GM23338 (cell line): ENCODE data around the gene RINT1. TPM values are rescaled to one million over a fixed set of nuclear protein-coding genes. Genes with fewer than 3 reads are reported as not detected.
"Not testable (repeated sequence)": the region's sequence is repeated elsewhere in the genome, so short reads cannot be mapped to it uniquely, and the experiment has no call there.

Experiments used
- ATAC-seq: fragments of 200-7000 bp; cut with Tn5 transposase; 3 replicates; pipeline ENCODE4 v1.9.1; 2020
- DNase-seq: peaks from one replicate; pipeline ENCODE4 v3.0.0-alpha.2; 2015; ENCODE audit warnings: low spot score
- H2AFZ ChIP-seq: fragments of 200-600 bp; sonication (generic); 2 replicates; pipeline ENCODE4 v1.8.0; 2016; ENCODE audit warnings: antibody characterized with exemption, mild to moderate bottlenecking, moderate library complexity
- H3F3A ChIP-seq: fragments of 200-600 bp; sonication (generic); replicated peaks from 2 replicates; pipeline ENCODE4 v1.8.0; 2017; ENCODE audit warnings: antibody characterized with exemption, mixed run types, low read depth
- H3K27ac ChIP-seq: fragments of 200-600 bp; sonication (generic); 2 replicates; pipeline ENCODE4 v1.6.1; 2016; ENCODE audit warnings: low read depth
- H3K27me3 ChIP-seq: fragments of 200-600 bp; sonication (generic); 2 replicates; pipeline ENCODE4 v1.8.0; 2016; ENCODE audit warnings: mild to moderate bottlenecking, mixed run types, moderate library complexity; ENCODE audit not compliant: insufficient read depth
- H3K36me3 ChIP-seq: fragments of 200-600 bp; sonication (generic); 2 replicates; pipeline ENCODE4 v1.8.0; 2016; ENCODE audit warnings: mild to moderate bottlenecking; ENCODE audit not compliant: insufficient read depth
- H3K4me1 ChIP-seq: fragments of 200-600 bp; sonication (generic); 2 replicates; pipeline ENCODE4 v1.8.0; 2016; ENCODE audit warnings: mild to moderate bottlenecking, moderate library complexity; ENCODE audit not compliant: insufficient read depth
- H3K4me2 ChIP-seq: fragments of 200-600 bp; sonication (generic); 2 replicates; pipeline ENCODE4 v1.7.1; 2017; ENCODE audit warnings: mixed run types
- H3K4me3 ChIP-seq: fragments of 200-600 bp; sonication (generic); 2 replicates; pipeline ENCODE4 v1.6.1; 2016; ENCODE audit warnings: mixed run types
- H3K79me2 ChIP-seq: fragments of 200-600 bp; sonication (generic); replicated peaks from 2 replicates; pipeline ENCODE4 v1.8.0; 2017; ENCODE audit warnings: mild to moderate bottlenecking; ENCODE audit not compliant: insufficient read depth
- H3K9me2 ChIP-seq: fragments of 200-600 bp; sonication (generic); 2 replicates; pipeline ENCODE4 v1.8.0; 2017; ENCODE audit not compliant: insufficient read depth
- H4K20me1 ChIP-seq: fragments of 200-600 bp; sonication (generic); replicated peaks from 2 replicates; pipeline ENCODE4 v1.8.0; 2017; ENCODE audit warnings: mild to moderate bottlenecking; ENCODE audit not compliant: insufficient read depth
- H3K27ac Mint-ChIP-seq: 2 replicates; pipeline ENCODE4 v1.8.0; 2020; ENCODE audit warnings: inconsistent platforms, mild to moderate bottlenecking, moderate library complexity, mixed read lengths
- H3K27me3 Mint-ChIP-seq: 3 replicates; pipeline ENCODE4 v1.8.0; 2022; ENCODE audit warnings: low read depth, mild to moderate bottlenecking, moderate library complexity, mixed read lengths, inconsistent platforms; ENCODE audit not compliant: insufficient read depth, poor library complexity
- H3K36me3 Mint-ChIP-seq: 3 replicates; pipeline ENCODE4 v1.8.0; 2021; ENCODE audit warnings: low read depth, mild to moderate bottlenecking, inconsistent platforms, moderate library complexity, mixed read lengths
- H3K4me1 Mint-ChIP-seq: 3 replicates; pipeline ENCODE4 v1.8.0; 2020; ENCODE audit warnings: mild to moderate bottlenecking, inconsistent platforms, mixed read lengths
- H3K4me3 Mint-ChIP-seq: 3 replicates; pipeline ENCODE4 v1.8.0; 2021; ENCODE audit warnings: moderate library complexity, mild to moderate bottlenecking, inconsistent platforms, mixed read lengths
- H3K9me3 Mint-ChIP-seq: 3 replicates; pipeline ENCODE4 v1.8.0; 2020; ENCODE audit warnings: moderate library complexity, mild to moderate bottlenecking, inconsistent platforms, mixed read lengths
- CREB1 ChIP-seq: fragments of 250-450 bp; sonication (Bioruptor Pico); IDR thresholded peaks from 2 replicates; pipeline ENCODE4 v1.5.0; 2020; ENCODE audit warnings: low read depth, mild to moderate bottlenecking, moderate library complexity
- EZH2 ChIP-seq: fragments of 200-600 bp; sonication (generic); IDR thresholded peaks from one replicate; pipeline ENCODE4 v1.8.0; 2017; ENCODE audit warnings: antibody characterized with exemption, mild to moderate bottlenecking, low read depth; ENCODE audit not compliant: unreplicated experiment
- JUNB ChIP-seq: IDR thresholded peaks from one replicate; pipeline ENCODE4 v1.6.1; 2016; ENCODE audit warnings: antibody characterized with exemption; ENCODE audit not compliant: unreplicated experiment
- NANOG ChIP-seq: IDR thresholded peaks from 2 replicates; pipeline ENCODE4 v1.6.1; 2016; ENCODE audit warnings: antibody characterized with exemption, borderline replicate concordance
- POLR2AphosphoS5 ChIP-seq: IDR thresholded peaks from 2 replicates; pipeline ENCODE4 v1.6.1; 2016; ENCODE audit warnings: antibody characterized with exemption, low read depth
- REST ChIP-seq: IDR thresholded peaks from one replicate; pipeline ENCODE4 v1.6.1; 2018; ENCODE audit warnings: antibody characterized with exemption; ENCODE audit not compliant: unreplicated experiment
- ZNF114 ChIP-seq: fragments of 250-450 bp; sonication (Bioruptor Pico); IDR thresholded peaks from 2 replicates; pipeline ENCODE4 v1.5.0; 2020; ENCODE audit warnings: mild to moderate bottlenecking, moderate library complexity
- ZNF331 ChIP-seq: fragments of 250-450 bp; sonication (Bioruptor Pico); IDR thresholded peaks from 2 replicates; pipeline ENCODE4 v1.5.0; 2020; ENCODE audit warnings: low read depth, mild to moderate bottlenecking, moderate library complexity
- ZNF462 ChIP-seq: fragments of 250-450 bp; sonication (Bioruptor Pico); IDR thresholded peaks from 2 replicates; pipeline ENCODE4 v1.5.0; 2020; ENCODE audit warnings: mild to moderate bottlenecking, moderate library complexity
- polyA plus RNA-seq: library from polyadenylated mRNA; unstranded; fragments of >200 nt; fragmentation: Nextera tagmentation; extraction: Ambion mirVana; gene quantifications from 2 replicates; pipeline ENCODE4 v1.2.1, GENCODE V29; 2016
- total RNA-seq: library from RNA; depleted of rRNA; stranded (reverse); fragments of >200 nt; shearing (Covaris generic); gene quantifications from 2 replicates; pipeline ENCODE4 v1.2.3, GENCODE V29; 2014

The RINT1 gene
- total and polyA plus RNA-seq, 2 experiments from 2014 or later, result 18.5 to 31.2 TPM

GRCh38 chr7:105599080-105599479 is 67.1 kb downstream of the RINT1 start:
- H3K27me3 ChIP-seq, H3K4me2 ChIP-seq, H2AFZ ChIP-seq, H4K20me1 ChIP-seq, H3K4me3 Mint-ChIP-seq, H3K79me2 ChIP-seq, DNase-seq, H3K36me3 ChIP-seq, H3K27ac Mint-ChIP-seq, ATAC-seq, H3F3A ChIP-seq, H3K27ac ChIP-seq, H3K9me2 ChIP-seq, H3K4me3 ChIP-seq, H3K9me3 Mint-ChIP-seq: not testable (repeated sequence)
- Mint-ChIP-seq H3K27me3 (peaks cover 17% of the 10 kb centered on the region), H3K36me3 (peaks cover 13% of the 10 kb centered on the region), H3K4me1 (peaks cover 43% of the 10 kb centered on the region)
- peaks cover 15% of the 10 kb centered on the region for H3K4me1 ChIP-seq

GRCh38 chr7:105599551-105599950 is 67.5 kb downstream of the RINT1 start:
- Histone ChIP-seq H3K36me3 (no peaks in the 10 kb centered on the region), H3K79me2 (no peaks in the 10 kb centered on the region), H3K4me2 (no peak overlapping the region), H4K20me1 (no peaks in the 10 kb centered on the region), H3K27ac (no peak overlapping the region), H3K4me3 (no peak overlapping the region), H3K27me3 (no peaks in the 10 kb centered on the region), H2AFZ (no peak overlapping the region), H3F3A (no peaks in the 10 kb centered on the region), H3K9me2 (peaks cover 8% of the 10 kb centered on the region; the same call in 1 of the 2 replicates), H3K4me1 (peaks cover 15% of the 10 kb centered on the region)
- ATAC-seq (no peak), DNase-seq (no peak)
- no peak for TF ChIP-seq NANOG
- TF ChIP-seq JUNB, result no peak
- TF ChIP-seq REST, result no peak
- no peak for TF ChIP-seq POLR2AphosphoS5
- no peak for TF ChIP-seq CREB1 (CRISPR knock-in tag)
- no peak for TF ChIP-seq ZNF462 (CRISPR knock-in tag)
- no peak for TF ChIP-seq EZH2
- no peak for TF ChIP-seq ZNF331 (CRISPR knock-in tag)
- TF ChIP-seq ZNF114, result no peak
- H3K4me1 Mint-ChIP-seq, result peaks cover 40% of the 10 kb centered on the region
- peaks cover 13% of the 10 kb centered on the region for H3K36me3 Mint-ChIP-seq
- peaks cover 17% of the 10 kb centered on the region for H3K27me3 Mint-ChIP-seq
- H3K27ac Mint-ChIP-seq, result no peak overlapping the region
- H3K4me3 Mint-ChIP-seq, result no peak overlapping the region
- peaks cover 9% of the 10 kb centered on the region; the same call in 1 of the 3 replicates for H3K9me3 Mint-ChIP-seq
